ENCODE data around the gene KLK8.
"Not testable (repeated sequence)": the region's sequence is repeated elsewhere in the genome, so short reads cannot be mapped to it uniquely, and the experiment has no call there.

KLK8 gene

DNA sequence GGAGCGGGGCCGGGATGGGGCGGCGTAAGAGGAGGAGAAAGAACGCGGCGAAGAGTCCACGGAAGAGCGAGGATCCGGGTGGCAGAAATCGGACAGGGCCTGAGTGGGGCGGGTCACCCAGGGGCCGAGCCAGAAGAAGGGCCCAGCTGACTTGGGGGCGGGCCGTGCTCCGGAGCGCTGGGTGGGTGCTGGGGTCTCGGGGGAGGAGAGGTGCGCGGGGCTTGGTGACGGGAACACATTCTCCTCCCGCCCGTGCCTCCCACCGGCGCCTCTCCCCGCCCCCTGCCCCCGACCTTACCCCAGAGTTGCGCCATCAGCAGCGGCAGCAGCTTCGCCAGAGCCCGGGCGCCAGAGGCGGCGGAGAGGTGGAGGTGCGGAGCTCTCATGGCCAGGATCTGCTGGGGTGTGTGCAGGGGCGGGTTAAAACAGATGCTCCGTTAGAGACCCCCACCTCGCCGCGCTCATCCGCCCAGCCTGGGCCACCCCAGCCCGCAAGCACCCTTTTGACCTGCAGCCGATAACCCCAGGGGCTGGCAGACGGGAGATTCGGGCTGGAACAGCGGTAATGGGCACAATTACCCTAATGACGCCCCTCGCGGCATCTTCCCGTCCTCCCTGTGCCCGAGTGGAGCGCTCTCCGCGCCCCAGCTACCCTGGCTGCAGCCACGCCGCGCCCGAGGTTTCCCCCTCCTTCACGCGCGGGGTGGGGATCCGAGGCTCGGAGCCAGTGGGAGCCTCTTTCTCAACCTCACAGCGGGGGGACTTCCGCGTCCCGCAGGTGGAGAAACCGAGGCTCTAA, 17.5 kb upstream of the KLK8 start:
- no peak for DNase-seq (ENCODE audit: low read depth)

DNA sequence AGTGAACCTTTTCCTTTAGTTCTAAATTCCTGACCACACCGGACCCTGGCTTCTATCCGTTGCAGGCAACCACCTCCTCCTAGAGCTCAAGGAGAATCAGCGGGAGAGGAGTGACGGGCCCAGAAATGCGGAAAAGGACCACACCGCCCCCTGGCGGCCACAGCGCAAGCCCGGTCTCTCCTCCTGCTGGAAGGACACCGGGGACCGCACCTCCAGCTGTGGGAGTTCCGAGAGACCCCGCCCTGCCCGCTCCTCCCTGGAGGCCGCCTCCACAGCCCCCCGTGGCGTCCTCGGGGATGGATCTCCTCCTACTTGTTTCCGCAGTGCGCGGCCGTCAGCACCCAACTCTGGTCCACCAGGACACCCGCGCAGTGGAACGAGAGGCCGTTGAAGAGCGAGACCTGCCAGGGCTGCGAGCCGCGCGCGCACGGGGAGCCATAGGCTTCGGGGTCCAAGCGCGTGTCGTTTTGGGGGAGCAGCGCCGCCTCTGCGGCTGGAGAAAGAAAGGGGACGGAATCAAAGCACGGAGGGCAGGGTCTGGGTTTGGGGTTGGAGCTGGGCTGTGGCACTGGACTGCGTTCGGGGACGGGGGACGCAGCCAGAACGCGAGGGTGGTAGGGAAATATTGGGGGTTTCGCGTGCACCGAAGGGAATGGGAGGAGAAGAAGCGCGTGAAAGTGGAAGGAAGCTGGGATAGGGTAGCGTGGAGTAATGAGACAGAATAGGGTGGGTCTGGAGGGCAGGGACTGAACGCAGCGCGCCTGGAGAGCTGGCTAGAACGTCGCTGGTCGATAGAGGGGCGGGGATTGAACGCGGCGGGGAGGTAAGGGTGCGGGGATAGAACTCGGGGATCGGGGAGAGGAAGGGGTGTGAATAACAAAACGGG, 15.6 kb upstream of the KLK8 start:
- no peak for DNase-seq (ENCODE audit: low read depth)

DNA sequence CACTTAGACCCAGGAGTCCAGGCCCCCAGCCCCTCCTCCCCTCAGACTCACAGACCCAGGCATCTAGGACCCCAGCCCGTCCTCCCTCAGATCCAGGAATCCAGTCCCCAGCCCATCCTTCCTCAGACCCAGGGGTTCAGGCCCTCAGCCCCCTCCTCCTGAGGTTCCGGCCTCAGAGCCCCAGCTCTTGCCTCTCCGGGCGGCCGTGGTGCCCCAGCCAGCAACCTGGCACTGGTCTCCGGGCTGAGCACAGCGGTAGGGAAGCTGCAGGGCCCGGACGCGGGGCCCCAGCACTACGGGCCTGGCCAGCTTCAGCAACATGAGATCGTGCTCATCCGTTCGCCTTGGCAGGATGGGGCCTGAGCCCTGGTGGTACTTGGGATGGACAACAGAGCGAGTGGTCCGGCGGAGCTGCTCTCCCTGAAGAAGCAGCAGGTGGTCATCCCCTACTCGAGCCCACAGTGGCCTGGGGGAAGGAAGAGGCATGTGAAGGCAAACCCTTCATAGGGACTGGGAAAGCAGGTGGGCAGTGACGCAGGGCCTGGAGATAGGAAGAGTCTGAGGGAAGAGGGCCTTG, 14.4 kb upstream of the KLK8 start:
- DNase-seq (ENCODE audit: low read depth) = no peak

DNA sequence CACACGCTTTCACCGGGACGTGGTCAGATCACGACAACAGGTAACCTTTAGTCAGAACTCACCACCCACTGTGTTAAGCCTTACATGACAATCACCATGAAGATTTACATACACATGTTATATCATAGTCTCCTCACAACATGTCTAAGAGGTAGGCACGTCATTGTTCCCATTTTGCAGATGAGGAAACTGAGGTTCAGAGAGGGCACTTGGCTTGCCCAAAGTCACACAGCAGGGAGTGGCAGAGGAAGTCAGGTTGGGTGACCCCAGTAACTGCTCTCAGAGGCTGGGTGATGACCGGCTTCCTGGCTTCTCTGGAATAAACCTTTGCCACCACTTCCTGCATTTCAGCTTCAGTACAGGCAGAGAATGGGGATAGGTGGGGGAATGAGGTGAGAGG, 12.8 kb upstream of the KLK8 start:
- DNase-seq (ENCODE audit: low read depth) = no peak

DNA sequence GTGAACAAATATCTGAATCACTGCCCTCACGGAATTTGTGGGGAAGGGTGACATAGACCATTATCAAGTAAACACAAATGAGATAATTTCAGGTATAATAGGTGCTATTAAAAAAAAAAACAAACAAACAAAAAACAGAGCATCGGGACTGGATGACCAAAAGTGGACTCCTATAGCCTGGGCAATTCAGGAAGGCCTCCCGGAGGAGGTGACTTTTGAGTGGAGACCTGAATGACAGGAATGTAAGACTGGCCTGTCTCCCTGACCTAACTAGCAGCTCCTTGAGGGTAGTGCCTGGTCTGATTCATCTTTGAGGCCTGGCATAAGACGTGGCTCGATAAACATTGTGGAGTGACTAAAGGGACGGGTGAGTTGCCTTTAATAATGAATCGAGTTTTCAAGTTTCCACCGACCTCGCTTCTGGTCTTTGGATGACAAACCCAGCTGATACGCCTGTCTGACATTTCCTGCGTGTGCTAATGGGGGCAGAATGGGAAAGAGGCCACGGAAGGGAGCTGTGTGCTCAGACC, 11.3 kb upstream of the KLK8 start:
- DNase-seq (ENCODE audit: low read depth) = no peak

DNA sequence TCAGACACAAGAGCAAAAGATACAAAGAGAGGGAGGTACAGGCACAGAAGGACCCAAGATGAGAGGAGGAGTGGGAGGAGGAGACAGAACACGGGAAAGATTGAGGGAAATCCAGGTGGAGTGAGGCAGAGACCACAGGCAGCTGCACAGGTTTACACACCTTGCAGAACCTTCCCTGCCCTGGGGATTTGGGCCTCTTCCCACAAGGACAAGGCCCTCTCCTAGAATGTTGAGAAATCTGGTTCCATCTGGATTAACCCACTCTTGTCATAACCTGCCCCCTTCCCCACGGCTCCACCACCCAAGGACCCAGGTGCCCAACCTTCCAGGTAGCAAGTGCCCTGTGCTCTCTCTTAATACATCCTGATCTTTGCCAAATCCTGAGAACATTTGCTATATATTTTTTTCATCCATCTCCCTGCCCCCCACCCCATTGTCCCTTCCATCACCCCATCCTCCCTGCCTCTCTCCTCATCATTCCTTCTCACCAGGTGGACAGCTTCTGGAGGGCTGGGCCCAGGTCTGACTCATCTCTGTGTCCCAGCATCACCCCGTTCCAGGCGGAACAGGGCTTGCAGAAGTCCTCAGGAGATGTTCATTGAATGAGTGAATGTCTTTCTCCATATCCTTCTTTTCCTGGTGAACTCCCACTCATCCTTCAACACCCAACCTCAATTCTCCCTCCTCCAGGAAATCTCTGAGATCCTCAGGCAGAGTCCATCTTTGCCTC, 8.8 kb upstream of the KLK8 start:
- no peak for DNase-seq (ENCODE audit: low read depth)

DNA sequence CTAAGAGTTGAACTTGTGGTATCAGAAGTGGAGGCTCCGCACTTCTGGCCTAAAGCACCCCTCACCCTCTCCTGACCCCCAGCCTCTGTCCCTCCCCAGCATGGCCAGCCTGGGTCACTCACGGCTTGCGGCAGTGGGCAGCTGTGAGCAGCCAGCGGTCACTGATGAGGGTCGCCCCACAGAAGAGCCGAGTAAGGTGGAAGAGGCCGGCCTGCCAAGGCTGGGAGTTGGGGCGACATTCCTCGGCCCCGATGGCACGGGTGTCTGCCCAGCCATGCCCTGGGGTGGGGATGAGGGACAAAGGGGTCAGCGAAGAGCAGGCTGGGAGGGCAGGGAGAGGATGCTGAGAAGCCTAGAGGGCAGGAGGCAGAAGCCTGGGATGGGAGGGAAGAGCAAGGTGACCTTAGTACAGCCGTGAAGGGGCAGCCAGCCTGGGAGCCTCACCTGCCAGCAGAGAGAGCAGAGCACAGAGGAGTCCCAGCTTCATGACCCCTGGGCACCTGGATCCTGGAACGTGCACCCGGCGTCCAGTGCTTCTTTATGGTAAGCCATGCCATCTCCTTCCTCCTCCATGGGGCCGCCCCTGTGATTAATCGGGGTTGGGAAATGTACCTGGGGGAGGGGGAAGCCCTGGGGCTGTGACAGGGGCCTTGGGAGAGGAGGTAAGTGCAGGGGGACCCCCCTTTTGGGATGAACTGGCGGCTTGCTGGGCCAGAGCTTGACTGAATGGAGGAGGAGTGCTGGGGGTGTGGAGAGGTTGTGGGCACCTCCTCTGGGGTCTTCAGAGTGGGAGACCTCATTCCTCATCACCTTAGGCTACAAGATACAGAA, 7.9 kb upstream of the KLK8 start:
- DNase-seq (ENCODE audit: low read depth) = no peak

DNA sequence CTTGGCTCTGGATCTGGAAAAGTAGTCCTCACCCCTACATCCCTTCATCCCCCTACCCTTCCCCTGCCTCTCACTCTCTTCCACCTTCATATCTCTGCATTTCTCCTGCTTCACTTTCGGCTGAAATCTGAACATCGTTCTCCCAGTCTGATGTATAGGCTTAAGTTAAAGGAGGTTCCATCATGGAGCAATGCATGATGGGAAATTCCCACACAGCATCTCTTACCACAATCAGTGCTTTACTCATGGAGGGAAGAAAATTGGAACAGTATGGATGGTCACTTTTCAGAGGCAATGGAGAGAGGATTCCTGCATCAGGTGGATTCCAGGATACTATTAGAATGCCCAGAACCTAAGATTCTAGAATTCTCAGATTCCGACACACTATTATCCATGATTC, 6.1 kb upstream of the KLK8 start:
- DNase-seq (ENCODE audit: low read depth) = no peak

DNA sequence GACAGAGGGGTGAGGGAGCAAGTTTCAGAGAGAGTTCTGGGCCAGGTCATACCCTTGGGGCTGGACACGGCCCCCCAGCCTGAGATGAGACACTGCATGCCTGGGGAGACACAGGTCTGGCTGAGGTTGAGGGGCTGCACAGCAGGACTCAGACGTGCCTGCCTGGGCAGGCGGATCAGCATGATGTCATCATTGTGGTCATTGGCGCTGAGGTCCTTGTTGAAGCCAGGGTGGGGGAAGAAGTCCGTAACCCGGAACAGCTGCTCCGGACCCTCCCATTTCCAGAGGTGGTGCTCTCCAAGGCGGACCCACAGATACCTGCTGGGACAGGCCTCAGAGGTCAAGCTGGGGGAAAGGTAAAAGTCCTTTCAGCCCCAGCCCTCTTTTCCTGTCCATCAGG, 5.0 kb upstream of the KLK8 start:
- DNase-seq (ENCODE audit: low read depth) = no peak

DNA sequence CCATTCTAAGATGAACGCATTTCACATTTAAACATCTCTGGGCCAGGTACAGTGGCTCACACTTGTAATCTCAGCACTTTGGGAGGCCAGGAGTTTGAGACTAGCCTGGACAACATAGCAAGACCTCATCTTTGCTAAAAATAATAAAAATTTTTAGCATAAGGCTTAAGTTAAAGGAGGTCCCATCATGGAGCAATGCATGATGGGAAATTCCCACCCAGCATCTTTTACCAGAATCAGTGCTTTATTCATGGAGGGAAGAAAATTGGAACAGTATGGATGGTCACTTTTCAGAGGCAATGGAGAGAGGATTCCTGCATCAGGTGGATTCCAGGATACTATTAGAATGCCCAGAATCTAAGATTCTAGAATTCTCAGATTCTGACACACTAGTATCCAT, 3.8 kb upstream of the KLK8 start:
- no peak for DNase-seq (ENCODE audit: low read depth)

DNA sequence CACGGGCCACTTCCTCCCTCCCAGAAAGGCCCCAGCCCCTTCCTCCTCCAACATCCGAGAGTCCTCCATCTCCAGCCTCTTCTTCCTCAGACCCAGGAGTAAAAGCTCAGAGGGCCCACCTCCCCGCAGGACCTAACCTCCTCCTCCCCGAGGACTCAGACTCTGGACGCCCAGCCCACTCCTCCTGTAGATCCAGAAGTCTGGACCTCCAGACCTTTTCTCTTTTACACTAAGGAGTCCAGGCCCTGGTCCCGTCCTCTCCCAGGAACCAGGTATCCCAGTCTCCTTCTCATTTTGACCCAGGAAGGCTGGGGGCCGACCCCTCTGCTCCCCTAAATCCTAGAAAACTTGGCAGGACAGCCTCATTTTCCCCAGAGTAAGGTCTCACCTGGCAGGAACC, 1.9 kb upstream of the KLK8 start:
- no peak for DNase-seq (ENCODE audit: low read depth)

DNA sequence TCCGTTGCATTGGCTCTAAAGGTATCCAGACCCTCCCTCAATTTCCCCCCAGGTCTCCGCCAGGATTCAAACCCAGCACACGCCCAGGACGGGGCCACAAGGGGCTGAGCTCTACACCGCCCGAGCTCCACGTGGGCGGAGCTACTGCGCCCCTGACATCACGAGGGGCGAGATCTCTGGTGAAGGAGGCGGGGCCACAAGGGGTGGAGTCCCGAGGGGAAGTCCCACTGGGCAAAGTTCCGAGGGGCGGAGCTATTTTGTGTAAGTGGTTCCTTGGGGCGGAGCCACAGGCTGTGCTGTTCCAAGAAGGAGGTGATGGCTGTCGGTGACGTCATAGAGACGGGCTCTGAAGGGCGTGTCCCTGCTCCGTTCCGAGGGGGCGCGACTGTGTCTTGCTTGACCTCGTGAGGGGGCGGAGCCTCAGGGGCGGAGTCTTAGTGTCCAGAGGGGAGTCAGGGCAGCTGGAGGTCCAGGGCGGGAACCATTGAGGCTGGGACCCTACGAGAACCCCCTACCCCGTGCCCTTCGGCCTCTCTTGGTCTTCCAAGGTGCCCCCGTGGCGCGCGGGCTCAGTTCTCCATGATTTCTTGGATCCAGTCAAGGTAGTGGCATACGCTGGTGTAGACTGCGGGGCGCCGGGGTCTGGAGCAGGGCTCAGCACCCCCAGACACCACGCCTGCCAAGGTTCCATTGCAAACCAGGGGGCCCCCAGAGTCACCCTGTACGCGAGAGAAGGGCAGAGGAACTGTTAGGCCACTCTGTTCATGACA, 1.3 kb upstream of the KLK8 start:
- DNase-seq (ENCODE audit: low read depth) = no peak

DNA sequence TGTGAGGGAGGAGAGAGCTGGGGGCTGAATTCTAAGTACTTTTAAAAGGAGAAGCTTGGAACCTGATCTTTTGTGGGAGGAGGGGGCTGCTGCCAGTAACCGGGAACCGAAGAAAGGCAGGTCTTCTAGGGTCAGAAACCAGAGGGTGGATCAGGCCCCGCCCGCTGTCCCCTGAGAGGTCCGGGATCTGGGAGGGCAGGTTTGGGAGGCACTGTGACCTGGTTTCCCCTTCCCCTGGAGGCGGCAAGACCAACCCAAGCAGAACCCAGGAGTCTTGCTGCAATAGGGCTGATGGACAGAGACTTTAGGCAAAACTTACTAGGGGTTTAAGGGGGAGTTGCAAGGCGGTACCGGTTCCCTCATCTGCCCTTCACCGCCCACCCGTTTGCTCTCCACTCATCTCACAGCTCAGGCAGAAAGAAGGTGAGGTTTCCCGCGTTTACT, 707 bp upstream of the KLK8 start:
- no peak for DNase-seq (ENCODE audit: low read depth)

DNA sequence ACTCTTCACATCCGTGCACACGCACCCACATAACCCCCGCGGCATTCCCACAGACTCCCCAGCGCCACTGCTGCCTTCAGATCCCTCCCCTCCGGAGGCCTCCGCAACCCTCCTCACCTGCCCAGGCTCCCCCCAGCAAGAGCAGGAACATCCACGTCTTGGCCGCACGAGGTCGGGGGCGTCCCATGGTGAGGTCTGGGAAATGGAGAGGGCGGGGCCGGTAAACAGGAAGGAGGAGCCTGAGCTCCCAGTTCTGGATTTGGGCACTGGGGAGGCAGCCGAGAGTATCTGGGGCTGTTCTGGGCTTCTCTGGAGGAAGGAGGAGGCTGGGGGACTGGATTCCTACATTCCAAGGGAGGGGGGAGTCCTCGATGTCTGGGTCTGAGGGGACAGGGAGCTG, 423 bp downstream of the KLK8 start:
- no peak for DNase-seq (ENCODE audit: low read depth)

DNA sequence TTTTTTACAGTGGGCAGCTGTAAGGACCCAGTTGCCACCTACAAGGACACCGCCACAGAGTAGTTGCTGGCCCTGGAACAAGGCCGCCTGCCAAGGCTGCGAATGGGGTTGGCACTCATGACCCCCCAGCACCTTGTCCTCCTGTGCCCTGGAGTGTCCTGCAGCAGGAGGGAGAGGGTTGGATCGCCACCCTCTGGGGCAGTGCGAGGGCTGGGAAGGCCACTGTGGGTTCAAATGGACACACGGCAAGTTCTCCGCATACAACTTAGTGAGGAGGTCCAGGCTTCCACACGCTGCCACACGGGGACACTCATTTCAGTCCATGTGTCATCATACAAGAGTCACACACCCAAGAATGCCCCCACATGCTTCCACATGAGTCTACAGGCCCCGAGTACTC, 978 bp downstream of the KLK8 start:
- DNase-seq (ENCODE audit: low read depth) = no peak

DNA sequence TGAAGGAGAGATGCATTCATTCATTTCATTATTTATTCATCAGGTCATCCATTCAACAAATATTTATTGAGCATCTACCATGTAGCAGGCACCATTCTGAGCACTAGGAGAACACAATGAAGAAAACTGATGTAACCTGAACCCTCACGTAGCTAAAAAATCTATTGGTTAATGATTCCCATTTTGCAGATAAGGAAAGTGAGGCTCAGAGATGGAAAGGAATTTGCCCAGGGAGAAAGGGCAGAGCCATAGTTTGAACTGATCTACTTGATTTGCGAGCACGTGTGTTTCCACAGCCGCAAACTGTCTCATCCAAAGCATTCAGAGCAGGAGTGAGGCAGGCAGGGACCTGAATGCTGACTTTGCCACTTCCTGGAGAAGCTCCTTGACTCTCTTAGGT, 2.7 kb downstream of the KLK8 start:
- no peak for DNase-seq (ENCODE audit: low read depth)

DNA sequence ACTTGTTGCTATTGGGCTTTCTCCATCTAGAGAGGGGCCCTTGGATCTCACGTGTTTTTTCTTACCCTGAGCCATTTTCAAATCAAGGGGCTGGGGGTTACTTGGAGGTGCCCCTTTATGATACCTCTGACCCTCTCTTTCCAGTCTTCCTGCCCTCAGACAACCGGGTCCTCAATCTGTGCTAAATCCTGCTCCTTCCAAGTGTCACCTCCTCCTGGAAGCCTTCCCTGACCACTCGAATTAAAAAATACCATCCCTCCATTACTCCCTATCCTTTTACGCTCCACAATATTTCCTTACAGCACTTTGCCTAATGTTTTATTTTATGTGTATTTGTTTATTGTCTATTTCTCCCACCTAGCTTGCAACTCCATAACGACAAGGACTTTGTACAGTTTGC, 3.3 kb downstream of the KLK8 start:
- DNase-seq (ENCODE audit: low read depth) = no peak

DNA sequence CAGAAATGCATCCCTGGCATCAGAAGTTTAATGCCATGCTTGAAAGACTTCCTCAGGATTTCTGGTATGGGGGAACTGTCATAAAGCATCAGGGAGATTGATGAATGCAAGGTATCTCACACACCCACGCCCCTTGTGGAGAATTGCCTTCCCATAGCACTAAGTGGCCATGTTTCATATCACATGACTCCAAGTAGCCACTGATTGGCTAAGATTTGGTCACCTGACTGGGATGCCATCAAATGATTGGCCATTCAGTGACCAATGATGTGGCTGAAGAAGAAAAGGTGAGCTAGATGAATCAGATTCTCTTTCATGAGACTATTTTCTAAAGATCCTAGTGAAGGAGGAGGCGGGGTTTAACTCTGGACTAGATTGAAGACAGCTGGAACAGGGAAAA, 7.3 kb downstream of the KLK8 start:
- no peak for DNase-seq (ENCODE audit: low read depth)

DNA sequence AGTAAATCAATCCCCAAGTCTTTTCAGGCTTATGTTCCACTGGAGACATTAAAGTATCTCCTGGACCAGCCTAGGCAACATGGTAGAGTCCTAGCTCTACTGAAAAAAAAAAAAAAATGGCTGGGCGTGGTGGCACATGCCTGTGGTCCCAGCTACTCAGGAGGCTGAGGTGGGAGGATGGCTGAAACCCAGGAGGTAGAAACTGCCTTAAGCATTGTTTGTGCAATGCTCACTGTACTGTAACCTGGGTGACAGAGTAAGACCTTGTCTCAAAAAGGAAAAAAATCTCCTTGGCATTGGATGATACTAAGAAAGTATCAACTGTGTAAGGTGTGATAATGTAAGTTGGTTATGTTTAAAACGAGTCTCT, 8.8 kb downstream of the KLK8 start:
- DNase-seq (ENCODE audit: low read depth) = no peak

DNA sequence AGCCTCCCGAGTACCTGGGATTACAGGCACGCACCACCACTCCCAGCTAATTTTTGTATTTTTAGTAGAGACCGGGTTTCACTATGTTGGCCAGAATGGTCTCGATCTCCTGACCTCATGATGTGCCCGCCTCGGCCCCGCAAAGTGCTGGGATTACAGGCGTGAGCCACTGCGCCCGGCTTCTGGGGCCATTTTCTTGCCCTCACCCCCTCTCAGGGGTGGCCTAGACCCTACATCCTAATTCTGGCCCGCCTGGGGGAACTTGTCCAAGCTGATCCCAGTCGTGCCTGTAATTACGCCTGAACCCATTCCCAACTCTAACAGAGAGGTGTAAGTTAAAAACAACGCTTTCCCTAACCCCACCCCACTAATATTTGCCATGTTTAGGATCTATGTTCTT, 17.0 kb downstream of the KLK8 start:
- DNase-seq (ENCODE audit: low read depth) = not testable (repeated sequence)
